Upper lobe of right lung (tissue), 1 donor: ENCODE data around the gene CACNA1A. TPM values are rescaled to one million over a fixed set of nuclear protein-coding genes. Genes with fewer than 3 reads are reported as not detected.

Experiments used
- ATAC-seq: fragments of 200-7000 bp; cut with Tn5 transposase; one replicate; pipeline ENCODE4 v1.9.1; 2020; ENCODE audit warnings: mild to moderate bottlenecking, moderate library complexity
- DNase-seq: peaks from one replicate; pipeline ENCODE4 v3.0.0-alpha.2; 2020
- H3K27ac ChIP-seq: fragments of 200-600 bp; one replicate; pipeline ENCODE4 v1.8.0; 2022
- H3K27me3 ChIP-seq: fragments of 200-600 bp; one replicate; pipeline ENCODE4 v1.8.0; 2022; ENCODE audit warnings: mild to moderate bottlenecking
- H3K36me3 ChIP-seq: fragments of 200-600 bp; one replicate; pipeline ENCODE4 v1.8.0; 2022
- H3K4me1 ChIP-seq: fragments of 200-600 bp; one replicate; pipeline ENCODE4 v1.8.0; 2022
- H3K4me3 ChIP-seq: fragments of 200-600 bp; one replicate; pipeline ENCODE4 v1.8.0; 2022; ENCODE audit warnings: mild to moderate bottlenecking
- H3K9me3 ChIP-seq: fragments of 200-600 bp; one replicate; pipeline ENCODE4 v1.8.0; 2022
- CTCF ChIP-seq: fragments of 200-600 bp; IDR thresholded peaks from one replicate; pipeline ENCODE4 v1.8.0; 2022; ENCODE audit warnings: antibody characterized with exemption
- intact Hi-C: fragments of 100-400 bp; cut with DNase I; formaldehyde crosslinking; loops from one replicate; pipeline ENCODE4 v1.11.0; 2022
- total RNA-seq: library from RNA; stranded (reverse); fragmentation: NEBNext Ultra II Directional; extraction: Animal tissue kit (Norgen Biotek cat#: 25700); gene quantifications from one replicate; pipeline ENCODE4 v1.2.1, GENCODE V29; 2021
- donor health status: DM: no; HTN: yes; CAD: no; lungs with severe emphysema.

CACNA1A gene
- total RNA-seq, 1 donor from 2014 or later = 0.26 TPM

GRCh38 chr19:13475044-13475443 lies 31.2 kb downstream of the CACNA1A start:
- ATAC-seq (no peak), DNase-seq (no peak)
- no peaks in the 10 kb centered on the region for H3K36me3 ChIP-seq
- no peaks in the 10 kb centered on the region for H3K27me3 ChIP-seq
- no peak overlapping the region for H3K4me3 ChIP-seq
- H3K9me3 ChIP-seq = no peaks in the 10 kb centered on the region
- intact Hi-C loops = no loop called here
- H3K4me1 ChIP-seq = no peaks in the 10 kb centered on the region
- TF ChIP-seq CTCF = no peak
- H3K27ac ChIP-seq = no peak overlapping the region

- Histone ChIP-seq H3K4me3 (no peak overlapping the region), H3K27ac (no peak overlapping the region), H3K27me3 (no peaks in the 10 kb centered on the region), H3K4me1 (no peaks in the 10 kb centered on the region), H3K36me3 (no peaks in the 10 kb centered on the region), H3K9me3 (no peaks in the 10 kb centered on the region)
- ATAC-seq (no peak), DNase-seq (no peak)
- intact Hi-C loops = no loop called here
- TF ChIP-seq CTCF = no peak
These were observed 39.6 kb downstream of the CACNA1A start for GRCh38 chr19:13466697-13467096.

- no peaks in the 10 kb centered on the region for H3K9me3 ChIP-seq
- H3K36me3 ChIP-seq = no peaks in the 10 kb centered on the region
- no peak overlapping the region for H3K4me3 ChIP-seq
- no peak for TF ChIP-seq CTCF
- intact Hi-C loops = no loop called here
- DNase-seq (no peak), ATAC-seq (no peak)
- H3K4me1 ChIP-seq = no peaks in the 10 kb centered on the region
- peaks cover 7% of the 10 kb centered on the region for H3K27me3 ChIP-seq
- no peak overlapping the region for H3K27ac ChIP-seq
These were observed 43.0 kb downstream of the CACNA1A start for GRCh38 chr19:13463296-13463695.

DNA sequence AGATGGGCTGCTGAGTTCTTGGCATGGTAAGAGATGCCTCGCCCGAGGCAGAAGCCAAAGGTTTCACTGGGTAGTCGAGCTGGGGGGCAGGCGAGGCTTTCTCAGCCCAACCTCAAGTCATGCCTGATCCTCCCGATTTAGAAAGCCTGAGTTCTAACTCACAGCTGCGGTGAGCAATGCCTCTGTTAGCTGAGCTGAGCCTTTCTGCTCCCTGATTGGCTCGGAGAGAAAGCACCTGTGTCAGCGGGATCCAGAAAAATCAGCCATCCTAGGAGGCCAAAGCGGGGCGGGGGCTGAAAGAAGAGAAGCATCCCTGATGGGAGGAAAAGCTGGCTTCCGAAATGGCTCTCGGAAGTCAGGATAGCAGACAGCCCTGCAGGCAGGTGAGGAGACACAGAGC lies 44.7 kb downstream of the CACNA1A start:
- DNase-seq = no peak
- no peaks in the 10 kb centered on the region for H3K4me1 ChIP-seq
- no peak overlapping the region for H3K4me3 ChIP-seq
- no peaks in the 10 kb centered on the region for H3K36me3 ChIP-seq
- H3K9me3 ChIP-seq = no peaks in the 10 kb centered on the region
- intact Hi-C loops = no loop called here
- peaks cover 12% of the 10 kb centered on the region for H3K27me3 ChIP-seq
- H3K27ac ChIP-seq = no peak overlapping the region
- no peak for TF ChIP-seq CTCF
- ATAC-seq = no peak

DNA sequence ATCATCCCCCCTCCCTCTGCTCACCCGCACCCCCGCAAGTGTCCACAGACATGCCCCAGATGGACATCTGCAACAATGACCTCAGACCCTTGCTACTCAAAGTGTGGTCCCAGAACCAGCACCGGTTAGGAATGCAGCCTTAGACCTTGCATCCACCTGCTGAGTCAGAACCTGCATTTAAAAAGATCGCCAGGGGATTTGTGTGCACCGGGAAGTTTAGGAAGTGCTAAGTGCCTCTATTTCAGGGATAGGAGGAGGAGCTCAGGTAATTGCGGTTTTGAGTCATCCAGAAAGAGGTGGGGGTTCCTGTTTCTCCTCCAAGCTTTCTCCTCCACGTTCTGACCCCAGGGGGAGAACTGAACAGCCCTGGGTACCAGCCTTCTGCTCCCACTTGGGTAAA lies 46.2 kb downstream of the CACNA1A start:
- H3K9me3 ChIP-seq = no peaks in the 10 kb centered on the region
- H3K27ac ChIP-seq = no peak overlapping the region
- ATAC-seq (no peak), DNase-seq (no peak)
- no peaks in the 10 kb centered on the region for H3K36me3 ChIP-seq
- intact Hi-C loops = no loop called here
- TF ChIP-seq CTCF = no peak
- peaks cover 12% of the 10 kb centered on the region for H3K27me3 ChIP-seq
- no peak overlapping the region for H3K4me3 ChIP-seq
- no peaks in the 10 kb centered on the region for H3K4me1 ChIP-seq

DNA sequence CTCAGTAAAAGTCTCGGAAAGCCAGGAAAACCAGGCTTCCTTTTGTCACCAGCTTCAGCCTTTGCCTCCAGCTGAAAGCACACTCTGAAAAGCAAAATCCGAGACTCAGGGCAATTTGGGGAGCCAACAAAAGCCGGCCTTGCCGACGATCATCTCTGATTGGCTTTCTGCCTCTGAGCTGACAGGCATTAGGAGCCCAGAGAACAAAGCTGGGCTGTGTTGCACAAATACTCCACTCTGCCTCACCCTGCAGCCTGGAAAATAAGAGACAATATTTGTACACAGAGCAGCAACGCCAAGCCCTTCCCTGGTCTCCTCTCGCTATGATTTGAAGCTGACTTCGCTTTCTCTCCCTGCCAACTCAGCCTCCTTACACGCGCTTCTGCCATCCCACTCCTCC lies 46.9 kb downstream of the CACNA1A start:
- no peaks in the 10 kb centered on the region for H3K4me1 ChIP-seq
- peaks cover 12% of the 10 kb centered on the region for H3K27me3 ChIP-seq
- DNase-seq = no peak
- H3K27ac ChIP-seq = no peak overlapping the region
- no peaks in the 10 kb centered on the region for H3K36me3 ChIP-seq
- H3K9me3 ChIP-seq = no peaks in the 10 kb centered on the region
- no peak for ATAC-seq
- intact Hi-C loops = no loop called here
- TF ChIP-seq CTCF = no peak
- H3K4me3 ChIP-seq = no peak overlapping the region
